HTR-8/SVneo (cell line): Measurements from ENCODE around the gene METTL3.
A peak's percentile ranks its signal among the peaks of the same experiment; 100 is the strongest.

Source experiments
- DNase-seq: peaks from one replicate; pipeline ENCODE4 v3.0.0; 2011; ENCODE audit warnings: low spot score, mixed read lengths; ENCODE audit not compliant: insufficient read length
- FAIRE-seq: peaks from 2 replicates; lab custom pipeline; 2011; peaks lifted over from hg19 to GRCh38; lab: Jason Lieb, UNC

Gene METTL3

GRCh38 chr14:21494902-21495762 lies 16.0 kb downstream of the METTL3 start:
- DNase-seq (no peak), FAIRE-seq (no peak)

DNA sequence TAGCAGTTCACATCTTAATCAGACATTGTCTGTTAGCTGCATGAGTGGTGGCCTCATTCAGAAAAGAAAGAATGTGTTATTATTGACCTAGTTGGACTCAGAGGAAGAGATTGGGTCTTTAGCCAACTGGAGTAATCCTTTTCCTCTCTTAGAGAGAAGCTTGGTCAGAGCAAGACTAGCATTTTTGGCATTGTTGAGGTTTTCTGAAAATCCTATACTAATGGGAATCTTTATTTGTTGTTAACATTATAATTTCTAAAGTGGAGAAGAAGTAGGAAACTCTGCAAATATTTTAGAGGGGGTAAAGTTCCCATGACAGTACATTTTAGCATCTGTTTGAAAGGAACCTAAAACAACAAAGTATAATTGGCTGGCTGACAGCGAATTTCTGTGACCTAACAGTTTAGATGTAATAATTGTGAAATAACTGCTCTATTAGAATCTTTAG lies 24.5 kb downstream of the METTL3 start:
- no peak for DNase-seq
- FAIRE-seq: no peak

DNA sequence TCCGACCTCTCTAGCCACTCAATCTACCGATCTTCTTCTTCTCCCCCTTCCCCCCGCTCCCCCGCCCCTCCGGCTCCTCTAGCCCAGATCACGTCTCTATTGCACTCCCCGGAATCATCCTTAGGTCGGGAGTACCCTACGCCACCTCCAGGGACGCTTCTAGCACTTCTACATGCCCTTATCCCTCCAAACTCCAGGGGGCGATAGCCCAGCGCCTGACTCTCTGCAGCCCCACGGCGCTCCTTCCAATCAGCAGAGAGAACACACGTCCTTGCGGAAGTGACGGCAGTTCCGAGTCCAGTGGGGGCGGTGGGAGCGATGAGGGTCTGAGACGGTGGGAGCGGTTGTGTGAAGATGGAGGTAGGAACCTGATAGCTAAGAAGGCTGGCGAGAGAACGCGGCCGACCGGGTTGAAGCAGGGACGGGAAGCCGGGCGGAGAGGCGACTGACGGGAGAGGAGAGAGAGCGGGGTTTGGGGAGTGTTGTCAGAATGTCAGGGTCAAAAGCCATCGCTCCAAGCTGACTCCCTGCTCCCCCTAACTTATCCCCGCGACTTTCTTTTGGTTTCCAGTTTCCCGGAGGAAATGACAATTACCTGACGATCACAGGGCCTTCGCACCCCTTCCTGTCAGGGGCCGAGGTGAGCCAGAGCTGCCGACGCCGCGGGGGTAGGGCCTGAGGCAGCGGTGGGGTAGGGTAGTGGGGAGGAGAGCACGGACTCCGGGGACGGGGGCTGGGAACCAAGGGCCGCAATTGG lies 34.0 kb downstream of the METTL3 start, which contains the start of the genes RAB2B and TOX4:
Gene RAB2B (minus strand): TSS at position 35 of the 757 bp plus-strand sequence. CDS start 87 bp downstream, outside the sequence.
Gene TOX4 (plus strand): TSS at position 271 of the 757 bp plus-strand sequence. CDS start 84 bp downstream, at position 355.
- FAIRE-seq: peak; percentile 83
- DNase-seq: peak; percentile 86

GRCh38 chr14:21476523-21476924 lies 34.6 kb downstream of the METTL3 start:
- FAIRE-seq (no peak), DNase-seq (peak; percentile 57)

GRCh38 chr14:21475767-21476522 lies 35.2 kb downstream of the METTL3 start:
- no peak for DNase-seq
- no peak for FAIRE-seq

DNA sequence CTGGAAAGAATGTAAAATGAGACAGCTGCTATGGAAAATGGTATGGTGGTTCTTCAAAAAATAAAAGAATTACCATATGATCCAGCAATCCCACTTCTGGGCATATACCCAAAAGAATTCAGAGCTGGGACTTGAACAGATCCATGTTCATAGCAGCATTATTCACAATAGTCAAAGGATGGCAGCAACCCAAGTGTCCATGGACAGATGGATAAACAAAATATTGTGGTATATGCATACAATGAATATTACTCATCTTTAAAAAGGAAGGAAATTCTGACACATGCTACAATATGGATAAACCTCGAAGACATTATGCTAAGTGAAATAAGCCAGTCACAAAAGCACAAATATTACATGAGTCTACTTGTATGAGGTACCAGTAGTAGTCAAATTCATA lies 43.5 kb downstream of the METTL3 start:
- no peak for FAIRE-seq
- DNase-seq: no peak

DNA sequence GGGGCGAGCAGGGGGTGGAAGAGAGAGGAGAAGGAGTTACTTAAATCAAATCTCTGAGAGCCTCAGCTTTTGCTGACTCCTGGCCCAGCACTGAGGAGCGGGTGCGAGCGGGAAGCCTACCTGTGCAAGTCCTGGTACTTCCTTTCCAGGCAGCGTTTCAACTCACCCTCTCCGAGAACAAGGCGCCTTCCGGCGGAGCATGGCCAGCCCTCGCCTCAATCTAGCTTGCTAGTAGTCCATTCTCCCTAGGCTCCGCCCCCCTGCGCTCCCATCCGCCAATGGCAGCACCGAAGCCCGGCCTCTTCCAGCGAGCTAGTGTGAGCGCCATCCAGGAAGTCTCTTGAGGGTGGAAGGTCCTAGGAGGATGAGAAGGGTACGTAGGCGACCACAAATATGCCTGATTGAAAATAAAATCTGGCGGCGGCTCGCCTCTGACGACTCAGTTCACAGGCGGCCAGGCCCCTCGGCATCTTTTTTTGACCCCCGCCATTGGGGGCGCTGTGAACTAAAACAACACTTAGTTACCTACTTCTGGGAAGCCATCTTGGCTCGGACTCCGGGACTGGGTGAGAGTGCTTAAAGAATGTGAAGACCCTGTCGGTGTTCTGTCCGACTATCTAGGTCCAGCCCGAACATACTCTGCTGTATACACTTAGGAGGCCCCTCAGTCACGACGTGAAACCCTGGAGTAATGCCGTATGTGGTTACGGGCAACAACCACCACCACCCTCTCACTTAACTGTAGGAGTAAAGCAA lies 55.0 kb downstream of the METTL3 start, which contains the start of gene CHD8:
Gene CHD8 (minus strand): TSS at position 212 of the 756 bp plus-strand sequence. CDS start 24,480 bp downstream, outside the sequence.
- FAIRE-seq (peak; percentile 52), DNase-seq (peak; percentile 96)

GRCh38 chr14:21455592-21455911 lies 55.6 kb downstream of the METTL3 start:
- no peak for FAIRE-seq
- no peak for DNase-seq

- DNase-seq (no peak), FAIRE-seq (no peak)
These were observed 56.1 kb downstream of the METTL3 start for GRCh38 chr14:21454843-21455544.

GRCh38 chr14:21449899-21450216 lies 61.3 kb downstream of the METTL3 start:
- FAIRE-seq (no peak), DNase-seq (no peak)
